Mesendoderm (in vitro differentiated cells): ENCODE data around the gene KCTD15.

ENCODE experiments used
- DNase-seq: peaks from one replicate; pipeline ENCODE4 v3.0.0; 2013
- H2AK5ac ChIP-seq: 2 replicates; pipeline ENCODE4 v1.6.1; 2013; ENCODE audit warnings: low read length, inconsistent platforms
- H2BK120ac ChIP-seq: 2 replicates; pipeline ENCODE4 v1.6.1; 2013; ENCODE audit warnings: low read depth, mild to moderate bottlenecking, low read length, moderate library complexity, mixed read lengths
- H2BK15ac ChIP-seq: replicated peaks from 2 replicates; pipeline ENCODE4 v1.6.1; 2013; ENCODE audit warnings: low read depth, mild to moderate bottlenecking, moderate library complexity
- H2BK5ac ChIP-seq: 2 replicates; pipeline ENCODE4 v1.6.1; 2013; ENCODE audit warnings: low read length, inconsistent platforms
- H3K18ac ChIP-seq: 2 replicates; pipeline ENCODE4 v1.6.1; 2013; ENCODE audit warnings: mild to moderate bottlenecking, low read length, mixed read lengths
- H3K23ac ChIP-seq: one replicate; pipeline ENCODE4 v1.6.1; 2013; ENCODE audit warnings: low read length
- H3K27ac ChIP-seq: 2 replicates; pipeline ENCODE4 v1.5.1; 2013; ENCODE audit warnings: low read depth, mild to moderate bottlenecking, inconsistent platforms, low read length, moderate library complexity
- H3K27me3 ChIP-seq: 2 replicates; pipeline ENCODE4 v1.6.1; 2013; ENCODE audit warnings: low read length, control low read depth, mild to moderate bottlenecking, inconsistent platforms; ENCODE audit not compliant: insufficient read depth, poor library complexity
- H3K36me3 ChIP-seq: 2 replicates; pipeline ENCODE4 v1.6.1; 2013; ENCODE audit warnings: low read length, inconsistent platforms; ENCODE audit not compliant: control insufficient read depth, insufficient read depth
- H3K4ac ChIP-seq: one replicate; pipeline ENCODE4 v1.6.1; 2013; ENCODE audit warnings: low read depth, mild to moderate bottlenecking, low read length, moderate library complexity
- H3K4me1 ChIP-seq: 2 replicates; pipeline ENCODE4 v1.6.1; 2013; ENCODE audit warnings: low read depth, low read length, inconsistent platforms; ENCODE audit not compliant: control insufficient read depth
- H3K4me2 ChIP-seq: 2 replicates; pipeline ENCODE4 v1.6.1; 2013; ENCODE audit warnings: low read length
- H3K4me3 ChIP-seq: 2 replicates; pipeline ENCODE4 v1.5.1; 2013; ENCODE audit warnings: mild to moderate bottlenecking, low read length
- H3K56ac ChIP-seq: one replicate; pipeline ENCODE4 v1.6.1; 2013; ENCODE audit warnings: low read length
- H3K79me1 ChIP-seq: 2 replicates; pipeline ENCODE4 v1.6.1; 2013; ENCODE audit warnings: low read length, inconsistent platforms
- H3K79me2 ChIP-seq: 2 replicates; pipeline ENCODE4 v1.6.1; 2013; ENCODE audit warnings: mild to moderate bottlenecking, low read length; ENCODE audit not compliant: control insufficient read depth, insufficient read depth
- H3K9ac ChIP-seq: 2 replicates; pipeline ENCODE4 v1.6.1; 2013; ENCODE audit warnings: low read length, inconsistent platforms
- H4K5ac ChIP-seq: one replicate; pipeline ENCODE4 v1.6.1; 2013; ENCODE audit warnings: low read length
- H4K8ac ChIP-seq: one replicate; pipeline ENCODE4 v1.6.1; 2013; ENCODE audit warnings: low read depth, mild to moderate bottlenecking, control low read depth, low read length, moderate library complexity
- WGBS: extraction: QIAGEN DNeasy Blood & Tissue Kit; methylation state at CpG from one replicate; pipeline ENCODE4 v1.1.7; 2013; ENCODE audit warnings: low lambda C conversion rate, missing lambda C conversion rate; ENCODE audit not compliant: insufficient coverage; ENCODE audit errors: extremely low coverage; 5-methylcytosine and 5-hydroxymethylcytosine counted together

Gene KCTD15

GRCh38 chr19:33828266-33829075 is 31.8 kb downstream of the KCTD15 start:
- H4K5ac ChIP-seq: no peak overlapping the region
- H3K18ac ChIP-seq: no peak overlapping the region
- no peak overlapping the region for H4K8ac ChIP-seq
- no peak overlapping the region for H3K4me2 ChIP-seq
- H3K4me3 ChIP-seq: no peak overlapping the region
- no peak overlapping the region for H2BK15ac ChIP-seq
- H3K4me1 ChIP-seq: no peaks in the 10 kb centered on the region
- H3K27me3 ChIP-seq: no peaks in the 10 kb centered on the region
- H3K79me2 ChIP-seq: no peaks in the 10 kb centered on the region
- H3K79me1 ChIP-seq: no peaks in the 10 kb centered on the region
- H2BK5ac ChIP-seq: no peak overlapping the region
- H2BK120ac ChIP-seq: no peak overlapping the region
- no peak overlapping the region for H3K27ac ChIP-seq
- H3K9ac ChIP-seq: no peak overlapping the region
- H2AK5ac ChIP-seq: no peak overlapping the region
- WGBS: no CpG with 5 or more reads among the region's 13 CpGs
- H3K36me3 ChIP-seq: no peaks in the 10 kb centered on the region
- no peak overlapping the region for H3K56ac ChIP-seq
- no peak overlapping the region for H3K4ac ChIP-seq
- no peak for DNase-seq
- H3K23ac ChIP-seq: no peak overlapping the region

GRCh38 chr19:33830264-33830663 is 33.6 kb downstream of the KCTD15 start:
- H4K5ac ChIP-seq: no peak overlapping the region
- no peak for DNase-seq
- no CpG with 5 or more reads among the region's 3 CpGs for WGBS

GRCh38 chr19:33831825-33832224 is 35.2 kb downstream of the KCTD15 start:
- Histone ChIP-seq H3K9ac (no peak overlapping the region), H3K79me1 (no peaks in the 10 kb centered on the region), H2AK5ac (no peak overlapping the region), H3K56ac (no peak overlapping the region), H2BK15ac (no peak overlapping the region), H2BK120ac (no peak overlapping the region), H4K8ac (no peak overlapping the region), H3K4me1 (no peaks in the 10 kb centered on the region), H3K18ac (no peak overlapping the region), H3K4ac (no peak overlapping the region), H3K4me2 (no peak overlapping the region), H3K27me3 (no peaks in the 10 kb centered on the region), H2BK5ac (no peak overlapping the region), H3K36me3 (no peaks in the 10 kb centered on the region), H3K27ac (no peak overlapping the region), H4K5ac (no peak overlapping the region), H3K79me2 (no peaks in the 10 kb centered on the region), H3K23ac (no peak overlapping the region), H3K4me3 (no peak overlapping the region)
- WGBS: no CpG with 5 or more reads among the region's 1 CpG
- no peak for DNase-seq

More at GRCh38 chr19:33830264-33830663, 33.6 kb downstream of the KCTD15 start:
- Histone ChIP-seq H2BK15ac (no peak overlapping the region), H2BK120ac (no peak overlapping the region), H3K18ac (no peak overlapping the region), H3K23ac (no peak overlapping the region), H4K8ac (no peak overlapping the region), H3K79me1 (no peaks in the 10 kb centered on the region), H3K4me2 (no peak overlapping the region), H3K56ac (no peak overlapping the region), H3K27me3 (no peaks in the 10 kb centered on the region), H3K4me3 (no peak overlapping the region), H2BK5ac (no peak overlapping the region), H3K4ac (no peak overlapping the region), H3K4me1 (no peaks in the 10 kb centered on the region), H3K27ac (no peak overlapping the region), H2AK5ac (no peak overlapping the region), H3K36me3 (no peaks in the 10 kb centered on the region), H3K79me2 (no peaks in the 10 kb centered on the region), H3K9ac (no peak overlapping the region)

- H3K9ac ChIP-seq: no peak overlapping the region
- H4K5ac ChIP-seq: no peak overlapping the region
- no peaks in the 10 kb centered on the region for H3K36me3 ChIP-seq
- H3K23ac ChIP-seq: no peak overlapping the region
- no peak for DNase-seq
- no peak overlapping the region for H2BK15ac ChIP-seq
- no peak overlapping the region for H2BK120ac ChIP-seq
- no peak overlapping the region for H3K27ac ChIP-seq
- no peaks in the 10 kb centered on the region for H3K79me1 ChIP-seq
- no peak overlapping the region for H2BK5ac ChIP-seq
- H3K4me3 ChIP-seq: no peak overlapping the region
- no peak overlapping the region for H3K4me2 ChIP-seq
- no peak overlapping the region for H3K56ac ChIP-seq
- no peak overlapping the region for H2AK5ac ChIP-seq
- H3K27me3 ChIP-seq: no peaks in the 10 kb centered on the region
- H3K79me2 ChIP-seq: no peaks in the 10 kb centered on the region
- H3K18ac ChIP-seq: no peak overlapping the region
- no peak overlapping the region for H3K4ac ChIP-seq
- H3K4me1 ChIP-seq: no peaks in the 10 kb centered on the region
- no peak overlapping the region for H4K8ac ChIP-seq
- WGBS: no CpG with 5 or more reads among the region's 7 CpGs
Observed at GRCh38 chr19:33832633-33833032, 36.0 kb downstream of the KCTD15 start.

- H3K79me2 ChIP-seq: no peaks in the 10 kb centered on the region
- H3K18ac ChIP-seq: no peak overlapping the region
- no peak overlapping the region for H3K9ac ChIP-seq
- no CpG with 5 or more reads among the region's 4 CpGs for WGBS
- H3K4ac ChIP-seq: no peak overlapping the region
- no peak overlapping the region for H3K56ac ChIP-seq
- no peaks in the 10 kb centered on the region for H3K79me1 ChIP-seq
- H3K27ac ChIP-seq: no peak overlapping the region
- no peak overlapping the region for H4K8ac ChIP-seq
- no peak for DNase-seq
- no peaks in the 10 kb centered on the region for H3K4me1 ChIP-seq
- no peak overlapping the region for H2BK120ac ChIP-seq
- no peak overlapping the region for H3K4me3 ChIP-seq
- no peaks in the 10 kb centered on the region for H3K27me3 ChIP-seq
- H3K23ac ChIP-seq: no peak overlapping the region
- no peak overlapping the region for H2AK5ac ChIP-seq
- H4K5ac ChIP-seq: no peak overlapping the region
- H3K4me2 ChIP-seq: no peak overlapping the region
- H3K36me3 ChIP-seq: no peaks in the 10 kb centered on the region
- no peak overlapping the region for H2BK15ac ChIP-seq
- H2BK5ac ChIP-seq: no peak overlapping the region
Observed at GRCh38 chr19:33840382-33840781, 43.7 kb downstream of the KCTD15 start.

GRCh38 chr19:33840783-33841182 is 44.1 kb downstream of the KCTD15 start:
- H3K27me3 ChIP-seq: no peaks in the 10 kb centered on the region
- no peak overlapping the region for H3K27ac ChIP-seq
- no peaks in the 10 kb centered on the region for H3K79me1 ChIP-seq
- H3K18ac ChIP-seq: no peak overlapping the region
- H2BK5ac ChIP-seq: no peak overlapping the region
- no peak for DNase-seq
- no peak overlapping the region for H3K56ac ChIP-seq
- H3K4me1 ChIP-seq: no peaks in the 10 kb centered on the region
- WGBS: no CpG with 5 or more reads among the region's 4 CpGs
- no peaks in the 10 kb centered on the region for H3K36me3 ChIP-seq
- no peak overlapping the region for H3K4ac ChIP-seq
- no peak overlapping the region for H4K8ac ChIP-seq
- no peak overlapping the region for H3K4me3 ChIP-seq
- H3K79me2 ChIP-seq: no peaks in the 10 kb centered on the region
- H2BK15ac ChIP-seq: no peak overlapping the region
- no peak overlapping the region for H2AK5ac ChIP-seq
- H4K5ac ChIP-seq: no peak overlapping the region
- H3K23ac ChIP-seq: no peak overlapping the region
- no peak overlapping the region for H3K9ac ChIP-seq
- no peak overlapping the region for H2BK120ac ChIP-seq
- H3K4me2 ChIP-seq: no peak overlapping the region
